OCI-LY1 (cell line): ENCODE data around the gene FKBP6.
"Not testable (repeated sequence)": the region's sequence is repeated elsewhere in the genome, so short reads cannot be mapped to it uniquely, and the experiment has no call there.

Source experiments
- CTCF ChIP-seq: fragments of 200-600 bp; sonication (generic), shearing (Covaris generic); IDR thresholded peaks from 2 replicates; pipeline ENCODE4 v1.5.1; 2017; ENCODE audit warnings: mild to moderate bottlenecking, antibody characterized with exemption, low read length, moderate library complexity, mixed read lengths
- EZH2 ChIP-seq: fragments of 200-600 bp; sonication (generic), shearing (Covaris generic); IDR thresholded peaks from 2 replicates; pipeline ENCODE4 v1.8.0; 2017; ENCODE audit warnings: borderline replicate concordance, mixed run types, mild to moderate bottlenecking, antibody characterized with exemption, low read length, moderate library complexity, mixed read lengths

GRCh38 chr7:73297235-73297634 is 30.7 kb upstream of the FKBP6 start:
- not testable (repeated sequence) for TF ChIP-seq CTCF, EZH2
